ENCODE measurements around the gene SRRM5.

The SRRM5 gene

DNA sequence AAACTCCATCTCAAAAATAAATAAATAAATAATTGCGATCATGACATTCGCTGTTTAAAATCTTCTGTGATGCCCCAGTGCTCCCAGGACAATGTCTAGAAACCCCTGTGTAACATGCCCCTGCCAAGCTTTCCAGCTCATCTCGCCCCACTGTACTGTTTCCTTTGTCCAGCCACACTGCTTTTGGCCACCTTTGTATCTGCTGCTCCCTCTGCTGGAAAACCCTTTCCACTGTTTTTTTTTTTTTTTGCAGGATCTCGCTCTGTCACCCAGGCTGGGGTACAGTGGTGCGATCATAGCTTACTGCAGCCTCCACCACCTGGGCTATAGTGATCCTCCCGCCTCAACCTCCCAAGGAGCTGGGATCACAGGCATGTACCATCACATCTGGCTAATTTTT, 50.6 kb downstream of the SRRM5 start:
- H3K27ac ChIP-seq, result no peak overlapping the region
- no peak for DNase-seq (ENCODE audit: low read depth, low spot score)

- no peak for DNase-seq (ENCODE audit: low read depth, low spot score)
Observed at GRCh38 chr19:43664018-43664417, 52.1 kb downstream of the SRRM5 start.

More at GRCh38 chr19:43664018-43664417, 52.1 kb downstream of the SRRM5 start:
- no peak overlapping the region for H3K27ac ChIP-seq

Measured in epithelial cell of prostate (primary cell).